ENCODE data around the gene FAM131A. TPM values are rescaled to one million over a fixed set of nuclear protein-coding genes. Genes with fewer than 3 reads are reported as not detected.

Gene FAM131A
- total and polyA plus RNA-seq, 7 donors: 12.6 to 36.7 (median 28.0) TPM

DNA sequence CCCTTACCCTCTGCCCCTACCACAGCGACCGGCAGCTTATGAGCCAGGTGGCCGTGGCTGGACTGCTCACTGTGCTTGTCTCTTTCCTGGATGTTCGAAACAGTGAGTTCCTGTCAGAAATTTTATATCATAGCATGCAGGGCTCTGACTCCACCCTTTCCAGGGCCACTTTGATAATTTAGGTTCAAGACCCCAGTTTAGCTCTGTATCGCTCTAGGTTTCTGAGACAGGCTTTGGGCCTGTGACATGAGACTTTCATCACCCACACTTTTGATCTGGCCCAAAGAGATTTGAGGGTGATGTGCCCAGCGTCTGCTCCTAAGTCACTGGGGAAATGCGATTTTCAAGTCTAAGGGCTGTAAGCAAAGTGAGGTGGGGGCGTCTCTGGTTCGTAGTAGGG, 29.5 kb upstream of the FAM131A start:
- Histone ChIP-seq H3K4me3 (no peak overlapping the region), H3K27me3 (no peaks in the 10 kb centered on the region), H3K4me1 (no peaks in the 10 kb centered on the region), H3K36me3 (peaks cover 35 to 65% (median 60%) of the 10 kb centered on the region in 4 donors), H3K9me3 (no peaks in the 10 kb centered on the region), H3K27ac (no peak overlapping the region)
- intact Hi-C loops (cut with DNase I): no loop called here
- 97 to 98% methylated on average over 9 of the region's 9 CpGs for WGBS, 2 donors
- no peak for DNase-seq
- TF ChIP-seq POLR2A (IDR thresholded peaks at IDR 0.05) (no peak), CTCF (IDR thresholded peaks at IDR 0.05) (no peak), EP300 (IDR thresholded peaks at IDR 0.05) (no peak), POLR2AphosphoS5 (IDR thresholded peaks at IDR 0.05) (no peak)

DNA sequence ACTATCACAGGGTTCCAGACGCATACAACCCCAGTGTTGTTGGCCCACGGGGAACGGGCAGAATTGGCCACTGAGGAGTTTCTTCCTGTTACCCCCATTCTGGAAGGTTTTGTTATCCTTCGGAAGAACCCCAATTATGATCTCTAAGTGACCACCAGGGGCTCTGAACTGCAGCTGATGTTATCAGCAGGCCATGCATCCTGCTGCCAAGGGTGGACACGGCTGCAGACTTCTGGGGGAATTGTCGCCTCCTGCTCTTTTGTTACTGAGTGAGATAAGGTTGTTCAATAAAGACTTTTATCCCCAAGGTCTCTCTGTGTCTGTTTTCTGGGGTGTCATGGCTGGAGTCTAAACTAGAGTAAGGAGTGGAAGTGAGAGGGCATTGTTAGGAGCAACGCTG, 28.7 kb upstream of the FAM131A start:
- Histone ChIP-seq H3K4me3 (no peak overlapping the region), H3K4me1 (peaks cover 0 to 3% (median under 1%) of the 10 kb centered on the region in 4 donors), H3K27ac (no peak overlapping the region), H3K9me3 (no peaks in the 10 kb centered on the region), H3K36me3 (peaks cover 27 to 57% (median 52%) of the 10 kb centered on the region in 4 donors), H3K27me3 (no peaks in the 10 kb centered on the region)
- no peak for DNase-seq
- WGBS, 2 donors: 84 to 85% methylated on average over 7 of the region's 7 CpGs
- TF ChIP-seq CTCF (IDR thresholded peaks at IDR 0.05): no peak
- TF ChIP-seq POLR2A (IDR thresholded peaks at IDR 0.05): no peak
- no peak for TF ChIP-seq EP300 (IDR thresholded peaks at IDR 0.05)
- TF ChIP-seq POLR2AphosphoS5 (IDR thresholded peaks at IDR 0.05): no peak
- intact Hi-C loops (cut with DNase I): no loop called here

- no peak for DNase-seq
- no peak overlapping the region for H3K4me3 ChIP-seq
- peaks cover 0 to 19% (median 12%) of the 10 kb centered on the region in 4 donors for H3K4me1 ChIP-seq
- TF ChIP-seq POLR2AphosphoS5 (IDR thresholded peaks at IDR 0.05): no peak
- TF ChIP-seq EP300 (IDR thresholded peaks at IDR 0.05): no peak
- TF ChIP-seq POLR2A (IDR thresholded peaks at IDR 0.05): no peak
- TF ChIP-seq CTCF (IDR thresholded peaks at IDR 0.05): no peak
- no peaks in the 10 kb centered on the region for H3K27me3 ChIP-seq
- intact Hi-C loops (cut with DNase I): no loop called here
- no peaks in the 10 kb centered on the region for H3K9me3 ChIP-seq
- no peak overlapping the region for H3K27ac ChIP-seq
- peaks cover 14 to 32% (median 25%) of the 10 kb centered on the region in 4 donors for H3K36me3 ChIP-seq
Observed at GRCh38 chr3:184311633-184312032, 25.8 kb upstream of the FAM131A start.

DNA sequence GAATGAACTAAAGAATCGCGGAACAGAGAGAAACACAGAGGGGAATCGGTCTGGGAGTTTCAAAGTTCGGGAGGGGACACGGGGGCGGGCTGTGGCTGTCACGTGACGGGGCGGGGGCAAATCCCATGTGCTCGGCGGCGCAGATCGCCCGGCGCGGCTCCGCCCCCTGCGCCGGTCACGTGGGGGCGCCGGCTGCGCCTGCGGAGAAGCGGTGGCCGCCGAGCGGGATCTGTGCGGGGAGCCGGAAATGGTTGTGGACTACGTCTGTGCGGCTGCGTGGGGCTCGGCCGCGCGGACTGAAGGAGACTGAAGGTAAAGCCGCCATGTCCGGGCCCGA, 23.1 kb upstream of the FAM131A start, which contains the start of gene EIF4G1:
Gene EIF4G1 (plus strand): TSS at position 244 of the 337 bp plus-strand sequence. CDS start 1,191 bp downstream, outside the sequence.
- peak within 1 kb of the TSS; percentile 68 to 93 (median 88) for H3K4me3 ChIP-seq
- peak within 1 kb of the TSS; percentile 98 to 99 (median 98) for H3K27ac ChIP-seq
- peaks cover 0 to 25% (median 16%) of the 10 kb centered on the region in 4 donors for H3K36me3 ChIP-seq
- TF ChIP-seq POLR2AphosphoS5 (IDR thresholded peaks at IDR 0.05) (peak; percentile 68 to 91 (median 86)), POLR2A (IDR thresholded peaks at IDR 0.05) (peak in 1 of 2 donors; percentile 27), EP300 (IDR thresholded peaks at IDR 0.05) (peak in 1 of 4 donors; percentile 30), CTCF (IDR thresholded peaks at IDR 0.05) (no peak)
- WGBS, 2 donors: 0% methylated on average over 40 of the region's 40 CpGs
- H3K9me3 ChIP-seq: no peaks in the 10 kb centered on the region
- H3K4me1 ChIP-seq: peaks cover 0 to 45% (median 39%) of the 10 kb centered on the region in 4 donors
- DNase-seq: peak; percentile 98
- no peaks in the 10 kb centered on the region for H3K27me3 ChIP-seq
- intact Hi-C loops (cut with DNase I): loop anchor here (1.0 to 2.0 kb wide), 2 partner anchors 23 to 48 kb away; partner anchors contain the start of gene FAM131A
